H9 (cell line): ENCODE results near the gene GCLM. TPM values are rescaled to one million over a fixed set of nuclear protein-coding genes. Genes with fewer than 3 reads are reported as not detected.

Source experiments
- DNase-seq: peaks from one replicate; pipeline ENCODE4 v3.0.0-alpha.2; 2017
- H2AFZ ChIP-seq: one replicate; pipeline ENCODE4 v1.6.1; 2013; ENCODE audit warnings: mild to moderate bottlenecking, low read length, control low read depth, moderate library complexity
- H2AK5ac ChIP-seq: 2 replicates; pipeline ENCODE4 v1.6.1; 2013; ENCODE audit warnings: low read length, control low read depth, mixed read lengths; ENCODE audit not compliant: insufficient read length
- H2BK120ac ChIP-seq: one replicate; pipeline ENCODE4 v1.6.1; 2013; ENCODE audit warnings: low read depth, mild to moderate bottlenecking, low read length, control low read depth, inconsistent platforms; ENCODE audit not compliant: poor library complexity, severe bottlenecking
- H2BK12ac ChIP-seq: 2 replicates; pipeline ENCODE4 v1.6.1; 2013; ENCODE audit warnings: low read length, control low read depth, mixed read lengths, low read depth; ENCODE audit not compliant: insufficient read length
- H2BK15ac ChIP-seq: 2 replicates; pipeline ENCODE4 v1.6.1; 2013; ENCODE audit warnings: low read depth, low read length, control low read depth
- H2BK20ac ChIP-seq: one replicate; pipeline ENCODE4 v1.6.1; 2013; ENCODE audit warnings: low read depth, mild to moderate bottlenecking, low read length, control low read depth, inconsistent platforms; ENCODE audit not compliant: poor library complexity, severe bottlenecking
- H2BK5ac ChIP-seq: 2 replicates; pipeline ENCODE4 v1.6.1; 2013; ENCODE audit warnings: low read length, control low read depth, mixed read lengths; ENCODE audit not compliant: insufficient read length
- H3K14ac ChIP-seq: 2 replicates; pipeline ENCODE4 v1.6.1; 2013; ENCODE audit warnings: low read length, control low read depth; ENCODE audit not compliant: insufficient read depth
- H3K18ac ChIP-seq: 2 replicates; pipeline ENCODE4 v1.6.1; 2013; ENCODE audit warnings: low read depth, mild to moderate bottlenecking, mixed read lengths, low read length, control low read depth; ENCODE audit not compliant: insufficient read length
- H3K23ac ChIP-seq: 2 replicates; pipeline ENCODE4 v1.6.1; 2013; ENCODE audit warnings: low read length, control low read depth, mixed read lengths, low read depth; ENCODE audit not compliant: insufficient read length
- H3K23me2 ChIP-seq: 2 replicates; pipeline ENCODE4 v1.6.1; 2013; ENCODE audit warnings: low read depth, mild to moderate bottlenecking, mixed read lengths, low read length, control low read depth; ENCODE audit not compliant: insufficient read length, poor library complexity, severe bottlenecking
- H3K27ac ChIP-seq: 2 replicates; pipeline ENCODE4 v1.5.1; 2013; ENCODE audit warnings: low read length, control low read depth, mixed read lengths, low read depth; ENCODE audit not compliant: insufficient read length
- H3K27me3 ChIP-seq: 2 replicates; pipeline ENCODE4 v1.6.1; 2013; ENCODE audit warnings: low read length, control low read depth, inconsistent platforms; ENCODE audit not compliant: insufficient read depth
- H3K4ac ChIP-seq: 2 replicates; pipeline ENCODE4 v1.6.1; 2013; ENCODE audit warnings: low read depth, mild to moderate bottlenecking, control low read depth, inconsistent platforms, low read length, moderate library complexity
- H3K4me1 ChIP-seq: 2 replicates; pipeline ENCODE4 v1.6.1; 2013; ENCODE audit warnings: low read length, control low read depth, inconsistent platforms; ENCODE audit not compliant: insufficient read depth
- H3K4me2 ChIP-seq: 2 replicates; pipeline ENCODE4 v1.6.1; 2013; ENCODE audit warnings: low read length, control low read depth, mixed read lengths; ENCODE audit not compliant: insufficient read length, insufficient read depth
- H3K56ac ChIP-seq: 2 replicates; pipeline ENCODE4 v1.6.1; 2013; ENCODE audit warnings: low read depth, mild to moderate bottlenecking, mixed read lengths, low read length, control low read depth; ENCODE audit not compliant: insufficient read length
- H3K79me1 ChIP-seq: 2 replicates; pipeline ENCODE4 v1.6.1; 2013; ENCODE audit warnings: low read depth, mild to moderate bottlenecking, moderate library complexity, low read length, control low read depth, inconsistent platforms; ENCODE audit not compliant: insufficient read depth, poor library complexity, severe bottlenecking
- H3K79me2 ChIP-seq: 2 replicates; pipeline ENCODE4 v1.6.1; 2013; ENCODE audit warnings: low read length, control low read depth, inconsistent platforms; ENCODE audit not compliant: insufficient read depth
- H3K9ac ChIP-seq: 2 replicates; pipeline ENCODE4 v1.6.1; 2013; ENCODE audit warnings: low read length, control low read depth, mixed read lengths; ENCODE audit not compliant: insufficient read length; ENCODE audit errors: extremely low read depth
- H3K9me3 ChIP-seq: one replicate; pipeline ENCODE4 v1.6.1; 2013; ENCODE audit warnings: low read depth, low read length, inconsistent platforms; ENCODE audit not compliant: control insufficient read depth
- H3T11ph ChIP-seq: one replicate; pipeline ENCODE4 v1.6.1; 2013; ENCODE audit warnings: mild to moderate bottlenecking, low read length, control low read depth, inconsistent platforms
- H4K20me1 ChIP-seq: one replicate; pipeline ENCODE4 v1.6.1; 2013; ENCODE audit not compliant: control insufficient read depth, insufficient read length, insufficient read depth
- H4K5ac ChIP-seq: 2 replicates; pipeline ENCODE4 v1.6.1; 2013; ENCODE audit warnings: low read depth, mild to moderate bottlenecking, mixed read lengths, low read length, control low read depth; ENCODE audit not compliant: insufficient read length
- H4K8ac ChIP-seq: replicated peaks from 2 replicates; pipeline ENCODE4 v1.6.1; 2013; ENCODE audit warnings: low read length, control low read depth, mixed read lengths, low read depth; ENCODE audit not compliant: insufficient read length
- H4K91ac ChIP-seq: 2 replicates; pipeline ENCODE4 v1.6.1; 2013; ENCODE audit warnings: low read depth, mild to moderate bottlenecking, moderate library complexity, mixed read lengths, low read length, control low read depth; ENCODE audit not compliant: insufficient read length
- H3K27ac Mint-ChIP-seq, 3 experiments: 2 replicates in 2 of 3; 3 replicates in 1 of 3; pipeline ENCODE4 v1.8.0; 2020 to 2021; ENCODE audit warnings: mixed read lengths in 3 of 3, mild to moderate bottlenecking in 1 of 3, moderate library complexity in 1 of 3
- H3K27me3 Mint-ChIP-seq: 2 replicates; pipeline ENCODE4 v1.8.0; 2021; ENCODE audit warnings: low read depth, mild to moderate bottlenecking, moderate library complexity, mixed read lengths
- H3K36me3 Mint-ChIP-seq, 3 experiments: 2 replicates in 2 of 3; 3 replicates in 1 of 3; pipeline ENCODE4 v1.8.0; 2020 to 2021; ENCODE audit warnings: low read depth in 3 of 3, mixed read lengths in 3 of 3; ENCODE audit not compliant: insufficient read depth in 1 of 3
- H3K4me1 Mint-ChIP-seq, 2 experiments: 2 replicates each; pipeline ENCODE4 v1.8.0; 2020; ENCODE audit warnings: mixed read lengths in 2 of 2
- H3K4me3 Mint-ChIP-seq, 2 experiments: 2 replicates in 1 of 2; 3 replicates in 1 of 2; pipeline ENCODE4 v1.8.0; 2020 to 2021; ENCODE audit warnings: mild to moderate bottlenecking in 2 of 2, mixed read lengths in 2 of 2, moderate library complexity in 1 of 2
- H3K9me3 Mint-ChIP-seq, 2 experiments: 2 replicates in 1 of 2; 3 replicates in 1 of 2; pipeline ENCODE4 v1.8.0; 2020; ENCODE audit warnings: mild to moderate bottlenecking in 2 of 2, mixed read lengths in 2 of 2, moderate library complexity in 1 of 2
- WGBS: extraction: QIAGEN DNeasy Blood & Tissue Kit; methylation state at CpG from one replicate; pipeline ENCODE4 v1.1.7; 2013; ENCODE audit warnings: missing lambda C conversion rate, low lambda C conversion rate, mixed read lengths; ENCODE audit not compliant: insufficient read length; ENCODE audit errors: extremely low coverage; 5-methylcytosine and 5-hydroxymethylcytosine counted together
- total RNA-seq: library from RNA; stranded (reverse); gene quantifications from 2 replicates; pipeline ENCODE4 v1.2.1, GENCODE V29; 2021
- TF ChIP-seq, protein P1 (sequence below): fragments of 200-600 bp; sonication (generic); conservative IDR thresholded peaks from 3 replicates; pipeline ENCODE4 v1.8.0; 2021; ENCODE audit warnings: antibody characterized with exemption, mild to moderate bottlenecking

The GCLM gene
- total RNA-seq, 1 experiment from 2014 or later = 14.9 TPM

DNA sequence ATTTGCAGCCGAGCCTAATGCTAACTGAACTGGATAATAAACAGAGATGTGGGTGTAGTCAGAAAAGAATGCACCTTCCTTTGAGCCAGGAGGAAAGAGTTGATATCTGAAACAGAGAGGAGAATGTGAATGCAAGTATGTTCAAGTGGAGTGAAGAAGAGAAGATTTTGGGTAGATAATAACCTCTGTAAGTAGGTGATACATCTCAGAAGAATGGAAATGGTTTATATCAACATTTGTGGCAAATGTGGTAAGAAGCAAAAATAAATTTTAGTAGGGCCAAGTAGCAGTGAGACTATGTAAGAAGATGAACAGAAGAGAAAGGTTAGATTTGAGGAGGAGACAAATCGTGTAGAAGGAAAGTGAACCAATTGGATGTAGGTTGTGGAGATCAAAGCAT, 28.5 kb downstream of the GCLM start:
- no peak overlapping the region for H3K4ac ChIP-seq
- H4K91ac ChIP-seq = no peak overlapping the region
- no peak overlapping the region for H3K18ac ChIP-seq
- Mint-ChIP-seq H3K4me3 (no peak overlapping the region; a peak in 1 of 5 replicates), H3K36me3 (peaks cover 18 to 21% (median 19%) of the 10 kb centered on the region in 3 experiments; a peak in 6 of 7 replicates), H3K9me3 (no peaks in the 10 kb centered on the region), H3K4me1 (peaks cover 15 to 16% of the 10 kb centered on the region in 2 experiments), H3K27ac (no peak overlapping the region), H3K27me3 (no peaks in the 10 kb centered on the region)
- no peak overlapping the region for H2BK5ac ChIP-seq
- H2AK5ac ChIP-seq = no peak overlapping the region
- H3K27me3 ChIP-seq = no peaks in the 10 kb centered on the region
- no CpG with 5 or more reads among the region's 2 CpGs for WGBS
- H2BK15ac ChIP-seq = no peak overlapping the region
- no peak overlapping the region for H2BK20ac ChIP-seq
- H3K79me2 ChIP-seq = peaks cover 22% of the 10 kb centered on the region; the same call in 1 of the 2 replicates
- TF ChIP-seq, protein P1, sequence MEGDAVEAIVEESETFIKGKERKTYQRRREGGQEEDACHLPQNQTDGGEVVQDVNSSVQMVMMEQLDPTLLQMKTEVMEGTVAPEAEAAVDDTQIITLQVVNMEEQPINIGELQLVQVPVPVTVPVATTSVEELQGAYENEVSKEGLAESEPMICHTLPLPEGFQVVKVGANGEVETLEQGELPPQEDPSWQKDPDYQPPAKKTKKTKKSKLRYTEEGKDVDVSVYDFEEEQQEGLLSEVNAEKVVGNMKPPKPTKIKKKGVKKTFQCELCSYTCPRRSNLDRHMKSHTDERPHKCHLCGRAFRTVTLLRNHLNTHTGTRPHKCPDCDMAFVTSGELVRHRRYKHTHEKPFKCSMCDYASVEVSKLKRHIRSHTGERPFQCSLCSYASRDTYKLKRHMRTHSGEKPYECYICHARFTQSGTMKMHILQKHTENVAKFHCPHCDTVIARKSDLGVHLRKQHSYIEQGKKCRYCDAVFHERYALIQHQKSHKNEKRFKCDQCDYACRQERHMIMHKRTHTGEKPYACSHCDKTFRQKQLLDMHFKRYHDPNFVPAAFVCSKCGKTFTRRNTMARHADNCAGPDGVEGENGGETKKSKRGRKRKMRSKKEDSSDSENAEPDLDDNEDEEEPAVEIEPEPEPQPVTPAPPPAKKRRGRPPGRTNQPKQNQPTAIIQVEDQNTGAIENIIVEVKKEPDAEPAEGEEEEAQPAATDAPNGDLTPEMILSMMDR = no peak
- H4K5ac ChIP-seq = no peak overlapping the region
- no peak overlapping the region for H2BK12ac ChIP-seq
- peaks cover 10% of the 10 kb centered on the region for H3K79me1 ChIP-seq
- H4K8ac ChIP-seq = no peak overlapping the region
- no peak overlapping the region for H2BK120ac ChIP-seq
- H3K23ac ChIP-seq = no peak overlapping the region
- H3T11ph ChIP-seq = no peak overlapping the region
- no peak overlapping the region for H3K4me2 ChIP-seq
- no peak for DNase-seq
- H3K9me3 ChIP-seq = no peaks in the 10 kb centered on the region
- H2AFZ ChIP-seq = no peak overlapping the region
- H3K56ac ChIP-seq = no peak overlapping the region
- H3K27ac ChIP-seq = no peak overlapping the region
- peaks cover 13% of the 10 kb centered on the region for H3K23me2 ChIP-seq
- no peak overlapping the region for H3K9ac ChIP-seq
- H3K14ac ChIP-seq = no peak overlapping the region
- H4K20me1 ChIP-seq = no peaks in the 10 kb centered on the region
- H3K4me1 ChIP-seq = no peaks in the 10 kb centered on the region
